ENCODE measurements around the gene ERP44.
"Not testable (repeated sequence)": the region's sequence is repeated elsewhere in the genome, so short reads cannot be mapped to it uniquely, and the experiment has no call there.

Gene ERP44

GRCh38 chr9:99998866-99999265 lies 99.9 kb downstream of the ERP44 start:
- no peak for DNase-seq

- DNase-seq, result no peak
These were observed 100.5 kb downstream of the ERP44 start for GRCh38 chr9:99998266-99998665.

GRCh38 chr9:99990508-99990907 lies 108.3 kb downstream of the ERP44 start:
- DNase-seq, result not testable (repeated sequence)

GRCh38 chr9:99986642-99987041 lies 112.2 kb downstream of the ERP44 start:
- DNase-seq, result no peak

- no peak for DNase-seq
These were observed 118.2 kb downstream of the ERP44 start for GRCh38 chr9:99980598-99980997.

- no peak for DNase-seq
These were observed 120.6 kb downstream of the ERP44 start for GRCh38 chr9:99978221-99978620.

- DNase-seq, result no peak
These were observed 121.6 kb downstream of the ERP44 start for GRCh38 chr9:99977033-99977792.

- DNase-seq, result no peak
These were observed 125.3 kb downstream of the ERP44 start for GRCh38 chr9:99973455-99973854.

GRCh38 chr9:99971410-99971809 lies 127.4 kb downstream of the ERP44 start:
- no peak for DNase-seq

- DNase-seq, result no peak
These were observed 128.3 kb downstream of the ERP44 start for GRCh38 chr9:99970481-99970880.

GRCh38 chr9:99967457-99967856 lies 131.3 kb downstream of the ERP44 start:
- DNase-seq, result no peak

- DNase-seq, result no peak
These were observed 132.1 kb downstream of the ERP44 start for GRCh38 chr9:99966716-99967115.

GRCh38 chr9:99966001-99966400 lies 132.8 kb downstream of the ERP44 start:
- DNase-seq, result no peak

GRCh38 chr9:99964336-99964735 lies 134.5 kb downstream of the ERP44 start:
- no peak for DNase-seq

- no peak for DNase-seq
These were observed 136.0 kb downstream of the ERP44 start for GRCh38 chr9:99962680-99963261.

GRCh38 chr9:99955606-99956005 lies 143.2 kb downstream of the ERP44 start:
- DNase-seq, result no peak

GRCh38 chr9:99954819-99955218 lies 144.0 kb downstream of the ERP44 start:
- no peak for DNase-seq

- no peak for DNase-seq
These were observed 144.8 kb downstream of the ERP44 start for GRCh38 chr9:99953861-99954507.

GRCh38 chr9:99948896-99949295 lies 149.9 kb downstream of the ERP44 start:
- no peak for DNase-seq

- no peak for DNase-seq
These were observed 150.3 kb downstream of the ERP44 start for GRCh38 chr9:99948482-99948881.

- DNase-seq, result no peak
These were observed 151.4 kb downstream of the ERP44 start for GRCh38 chr9:99947395-99947794.

- DNase-seq, result no peak
These were observed 161.7 kb downstream of the ERP44 start for GRCh38 chr9:99936947-99937587.

GRCh38 chr9:99931155-99931840 lies 167.5 kb downstream of the ERP44 start:
- DNase-seq, result no peak
